Kidney (tissue), 14 donors: Measurements from ENCODE around the gene MS4A6E. TPM values are rescaled to one million over a fixed set of nuclear protein-coding genes. Genes with fewer than 3 reads are reported as not detected.

Experiments used
- DNase-seq, 5 donors: peaks; one replicate each; pipeline ENCODE4 v3.0.0-alpha.2; 2013 to 2020
- FAIRE-seq: peaks from 2 replicates; lab custom pipeline; 2012; peaks lifted over from hg19 to GRCh38; lab: Jason Lieb, UNC
- H3K27ac ChIP-seq, 2 donors: one replicate each; pipeline ENCODE4 v1.7.0; 2013; ENCODE audit warnings: low read depth in 2 of 2, low read length in 2 of 2, inconsistent platforms in 1 of 2
- H3K27me3 ChIP-seq: one replicate; pipeline ENCODE4 v1.7.1; 2013; ENCODE audit warnings: low read length, inconsistent platforms; ENCODE audit not compliant: control insufficient read depth, insufficient read depth
- H3K36me3 ChIP-seq, 3 donors: one replicate each; pipeline versions ENCODE4 v1.7.0 to v1.7.1; 2013; ENCODE audit warnings: low read length in 3 of 3, control low read depth in 1 of 3, inconsistent platforms in 1 of 3; ENCODE audit not compliant: insufficient read depth in 3 of 3, control insufficient read depth in 2 of 3
- H3K4me1 ChIP-seq, 3 donors: one replicate each; pipeline versions ENCODE4 v1.7.0 to v1.7.1; 2013; ENCODE audit warnings: low read length in 3 of 3, inconsistent platforms in 1 of 3, low read depth in 1 of 3; ENCODE audit not compliant: control insufficient read depth in 2 of 3, insufficient read depth in 2 of 3
- H3K4me3 ChIP-seq, 3 donors: one replicate each; pipeline versions ENCODE4 v1.7.0 to v1.8.1; 2013; ENCODE audit warnings: low read length in 3 of 3, control low read depth in 1 of 3, inconsistent platforms in 1 of 3
- H3K9ac ChIP-seq, 3 donors: one replicate each; pipeline versions ENCODE4 v1.7.0 to v1.7.1; 2013; ENCODE audit warnings: low read length in 3 of 3, control low read depth in 1 of 3, inconsistent platforms in 1 of 3
- H3K9me3 ChIP-seq, 3 donors: one replicate each; pipeline versions ENCODE4 v1.7.0 to v1.7.1; 2013; ENCODE audit warnings: low read length in 3 of 3, control low read depth in 1 of 3, inconsistent platforms in 1 of 3; ENCODE audit not compliant: control insufficient read depth in 2 of 3, insufficient read depth in 1 of 3
- intact Hi-C: fragments of 100-400 bp; cut with DNase I; formaldehyde crosslinking; loops from one replicate; pipeline ENCODE4 v1.11.1; 2022
- polyA plus RNA-seq: library from polyadenylated mRNA; stranded (reverse); fragments of 350-450 nt; fragmentation: Illumina TruSeq; extraction: RNeasy Lipid Tissue Mini Kit (QIAGEN cat#74804); gene quantifications from one replicate; pipeline ENCODE4 v1.2.3, GENCODE V29; 2014; ENCODE audit warnings: low read depth, low replicate concordance; ENCODE audit not compliant: insufficient read depth
- total RNA-seq: library from RNA; stranded (reverse); fragmentation: NEBNext Ultra II Directional; extraction: Animal tissue kit (Norgen Biotek cat#: 25700); gene quantifications from one replicate; pipeline ENCODE4 v1.2.1, GENCODE V29; 2021
- TF ChIP-seq, protein P1 (sequence below): IDR thresholded peaks from 3 replicates; pipeline ENCODE4 v1.5.1; 2012; ENCODE audit warnings: mild to moderate bottlenecking, moderate library complexity, borderline replicate concordance; ENCODE audit not compliant: insufficient read depth; ENCODE audit errors: extremely low read depth
- donor health status: control.
- donor health status: control.
- donor health status: control.
- donor health status: control.
- donor health status: control.
- donor health status: DM: yes; HTN: yes; CAD: no.
- donor health status: Normal renal cell carcinoma (clear cell type).

Gene MS4A6E
- total and polyA plus RNA-seq, 2 donors from 2014 or later: 0.38 TPM; not detected in 1

DNA sequence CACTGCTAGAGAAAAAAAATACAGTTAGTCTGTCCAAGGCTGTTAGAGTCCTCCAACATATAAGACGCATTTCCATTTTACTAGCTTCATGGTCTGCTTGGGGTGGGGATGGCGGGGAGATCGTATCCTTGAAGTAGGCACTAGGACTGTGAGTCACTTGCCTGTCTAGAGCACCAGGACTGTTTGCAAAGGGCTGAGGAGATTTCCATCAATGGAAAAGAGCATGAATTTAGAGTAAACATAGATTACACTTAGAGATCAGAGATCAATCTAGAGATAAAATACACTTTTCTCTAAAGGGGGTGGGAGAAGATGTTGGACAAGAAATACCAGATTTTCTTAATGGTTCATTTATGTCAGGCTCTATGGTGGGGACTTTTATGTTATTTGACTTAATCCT, 49.5 kb downstream of the MS4A6E start:
- no peaks in the 10 kb centered on the region for H3K4me1 ChIP-seq
- TF ChIP-seq, protein P1, sequence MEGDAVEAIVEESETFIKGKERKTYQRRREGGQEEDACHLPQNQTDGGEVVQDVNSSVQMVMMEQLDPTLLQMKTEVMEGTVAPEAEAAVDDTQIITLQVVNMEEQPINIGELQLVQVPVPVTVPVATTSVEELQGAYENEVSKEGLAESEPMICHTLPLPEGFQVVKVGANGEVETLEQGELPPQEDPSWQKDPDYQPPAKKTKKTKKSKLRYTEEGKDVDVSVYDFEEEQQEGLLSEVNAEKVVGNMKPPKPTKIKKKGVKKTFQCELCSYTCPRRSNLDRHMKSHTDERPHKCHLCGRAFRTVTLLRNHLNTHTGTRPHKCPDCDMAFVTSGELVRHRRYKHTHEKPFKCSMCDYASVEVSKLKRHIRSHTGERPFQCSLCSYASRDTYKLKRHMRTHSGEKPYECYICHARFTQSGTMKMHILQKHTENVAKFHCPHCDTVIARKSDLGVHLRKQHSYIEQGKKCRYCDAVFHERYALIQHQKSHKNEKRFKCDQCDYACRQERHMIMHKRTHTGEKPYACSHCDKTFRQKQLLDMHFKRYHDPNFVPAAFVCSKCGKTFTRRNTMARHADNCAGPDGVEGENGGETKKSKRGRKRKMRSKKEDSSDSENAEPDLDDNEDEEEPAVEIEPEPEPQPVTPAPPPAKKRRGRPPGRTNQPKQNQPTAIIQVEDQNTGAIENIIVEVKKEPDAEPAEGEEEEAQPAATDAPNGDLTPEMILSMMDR: no peak
- DNase-seq (no peak), FAIRE-seq (no peak)
- H3K9ac ChIP-seq: no peak overlapping the region
- H3K9me3 ChIP-seq: no peaks in the 10 kb centered on the region
- H3K4me3 ChIP-seq: no peak overlapping the region
- intact Hi-C loops: no loop called here
- H3K27ac ChIP-seq: no peak overlapping the region
- H3K36me3 ChIP-seq: no peaks in the 10 kb centered on the region
- no peaks in the 10 kb centered on the region for H3K27me3 ChIP-seq

DNA sequence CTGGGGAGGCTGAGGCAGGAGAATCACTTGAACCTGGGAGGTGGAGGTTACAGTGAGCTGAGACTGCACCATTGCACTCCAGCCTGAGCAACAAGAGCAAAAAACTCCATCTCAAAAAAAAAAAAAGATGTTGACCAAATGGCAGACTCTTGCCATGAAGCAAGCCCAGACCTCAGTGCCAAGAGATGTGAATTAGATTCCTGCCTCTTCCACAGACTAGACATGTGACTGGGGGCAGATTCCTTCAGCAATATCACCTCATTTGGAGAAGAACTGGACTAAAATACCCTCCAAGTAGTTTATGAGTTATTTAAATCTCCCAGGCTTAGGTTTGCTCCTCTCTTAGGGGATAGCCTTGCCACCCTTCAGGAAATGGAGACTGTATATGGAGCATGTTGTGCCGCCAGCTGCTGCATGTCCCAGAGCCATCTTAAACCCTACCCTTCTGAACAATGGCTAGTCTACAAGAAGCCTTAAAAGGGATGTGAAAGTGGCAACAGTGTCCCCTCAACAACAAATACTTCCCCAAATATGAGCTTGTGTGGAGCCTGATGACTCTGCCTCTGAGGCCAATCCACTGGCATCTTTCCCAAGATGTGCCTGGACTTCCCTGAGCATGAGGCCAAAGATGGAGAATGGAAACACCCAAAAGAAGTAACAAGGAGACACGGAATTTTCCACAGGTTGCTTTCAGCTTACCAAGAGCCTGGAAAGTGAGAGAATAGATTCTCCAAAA, 50.5 kb downstream of the MS4A6E start:
- DNase-seq (peak in 1 of 5 donors; percentile 30), FAIRE-seq (no peak)
- Histone ChIP-seq H3K4me1 (no peaks in the 10 kb centered on the region), H3K27ac (no peak overlapping the region), H3K27me3 (no peaks in the 10 kb centered on the region), H3K36me3 (no peaks in the 10 kb centered on the region), H3K9me3 (no peaks in the 10 kb centered on the region), H3K4me3 (no peak overlapping the region), H3K9ac (no peak overlapping the region)
- intact Hi-C loops: no loop called here
- TF ChIP-seq, protein P1: no peak

DNA sequence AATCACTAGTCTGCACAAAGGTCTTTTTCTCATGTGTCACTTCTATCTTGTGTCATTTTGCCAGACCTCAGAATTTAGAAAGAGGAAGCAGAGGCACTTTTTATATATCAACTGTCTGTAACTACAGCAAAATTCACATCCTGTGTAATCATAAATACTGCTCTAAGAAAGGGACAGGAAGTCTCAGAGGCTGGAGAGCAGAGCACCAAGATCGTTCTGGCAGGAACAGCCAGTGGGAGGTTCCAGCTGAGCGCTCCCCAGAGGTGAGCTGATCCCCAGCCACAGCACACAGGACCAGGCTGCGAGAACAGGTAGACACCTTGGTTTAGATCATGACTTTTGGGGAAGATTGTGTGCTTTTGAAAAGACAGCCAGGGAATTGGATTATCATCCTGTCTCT, 51.3 kb downstream of the MS4A6E start, which contains the start of gene MS4A7:
MS4A7 (plus strand) TSS at position 179 of the 400 bp plus-strand sequence. CDS start 4,610 bp downstream, outside the sequence.
- peak within 1 kb of the TSS in 1 of 3 donors; percentile 5 for H3K4me3 ChIP-seq
- no peak within 1 kb of the TSS for H3K9ac ChIP-seq
- FAIRE-seq (no peak), DNase-seq (peak in 2 of 5 donors; percentile 19 to 54)
- H3K27me3 ChIP-seq: no peaks in the 10 kb centered on the region
- peak within 1 kb of the TSS in 1 of 2 donors; percentile 20 for H3K27ac ChIP-seq
- TF ChIP-seq, protein P1: no peak
- H3K9me3 ChIP-seq: no peaks in the 10 kb centered on the region
- H3K36me3 ChIP-seq: no peaks in the 10 kb centered on the region
- intact Hi-C loops: no loop called here
- no peaks in the 10 kb centered on the region for H3K4me1 ChIP-seq
